Activated CD8-positive, alpha-beta T cell treated with anti-CD3 and anti-CD28 coated beads for 36 hours (primary cell): Measurements from ENCODE around the gene FAF1. TPM values are rescaled to one million over a fixed set of nuclear protein-coding genes. Genes with fewer than 3 reads are reported as not detected.

ENCODE experiments used
- ATAC-seq: fragments of 200-7000 bp; cut with Tn5 transposase; one replicate; pipeline ENCODE4 v1.10.0; 2021; ENCODE audit warnings: mild to moderate bottlenecking, moderate library complexity
- CTCF ChIA-PET: fragments of 350-600 bp; sonication (Branson Sonifier 250); formaldehyde crosslinking; loops from one replicate; lab custom pipeline; 2021; ENCODE audit warnings: antibody characterized with exemption; lab: Charles Lee
- POLR2A ChIA-PET: fragments of 350-600 bp; sonication (Branson Sonifier 250); formaldehyde crosslinking; loops from one replicate; lab custom pipeline; 2021; ENCODE audit warnings: antibody characterized with exemption; lab: Charles Lee
- DNase-seq: peaks from one replicate; pipeline ENCODE4 v3.0.0-alpha.2; 2020
- H3K27ac Mint-ChIP-seq: one replicate; pipeline ENCODE4 v1.8.0; 2021; ENCODE audit warnings: mild to moderate bottlenecking, mixed read lengths
- H3K27me3 Mint-ChIP-seq: one replicate; pipeline ENCODE4 v1.8.0; 2021; ENCODE audit warnings: mixed read lengths
- H3K36me3 Mint-ChIP-seq: one replicate; pipeline ENCODE4 v1.8.0; 2021; ENCODE audit warnings: low read depth, mixed read lengths
- H3K4me1 Mint-ChIP-seq: one replicate; pipeline ENCODE4 v1.8.0; 2021; ENCODE audit warnings: low read depth, mixed read lengths
- H3K4me3 Mint-ChIP-seq: one replicate; pipeline ENCODE4 v1.8.0; 2021; ENCODE audit warnings: mild to moderate bottlenecking, moderate library complexity, mixed read lengths
- H3K9me3 Mint-ChIP-seq: one replicate; pipeline ENCODE4 v1.8.0; 2021; ENCODE audit warnings: mixed read lengths
- CTCF ChIP-seq: fragments of 200-600 bp; IDR thresholded peaks from one replicate; pipeline ENCODE4 v1.8.0; 2022; ENCODE audit warnings: antibody characterized with exemption, mild to moderate bottlenecking
- intact Hi-C: fragments of 100-400 bp; cut with micrococcal nuclease; formaldehyde crosslinking; loops from one replicate; pipeline ENCODE4 v1.10.0; 2022
- total RNA-seq, 2 experiments: library from RNA; stranded (reverse); gene quantifications; one replicate each; pipeline ENCODE4 v1.2.3, GENCODE V29; 2021

Gene FAF1
- total RNA-seq, 2 experiments from 2014 or later, result 82.2 to 87.0 TPM

GRCh38 chr1:50631161-50631560 lies 328.9 kb downstream of the FAF1 start:
- ATAC-seq (no peak), DNase-seq (no peak)
- H3K27ac Mint-ChIP-seq, result no peak overlapping the region
- peaks cover 2% of the 10 kb centered on the region for H3K36me3 Mint-ChIP-seq
- TF ChIP-seq CTCF, result no peak
- POLR2A ChIA-PET, result no interaction called here
- no peaks in the 10 kb centered on the region for H3K9me3 Mint-ChIP-seq
- intact Hi-C loops, result no loop called here
- CTCF ChIA-PET, result no interaction called here
- H3K27me3 Mint-ChIP-seq, result no peaks in the 10 kb centered on the region
- no peak overlapping the region for H3K4me3 Mint-ChIP-seq
- H3K4me1 Mint-ChIP-seq, result no peaks in the 10 kb centered on the region

- ATAC-seq (no peak), DNase-seq (no peak)
- Mint-ChIP-seq H3K9me3 (peaks cover 6% of the 10 kb centered on the region), H3K4me3 (no peak overlapping the region), H3K27ac (no peak overlapping the region), H3K36me3 (peaks cover 14% of the 10 kb centered on the region), H3K27me3 (no peaks in the 10 kb centered on the region), H3K4me1 (no peaks in the 10 kb centered on the region)
- ChIA-PET CTCF (interaction anchor here (1.5 kb wide), 1 partner anchor 11 kb away, joined by 3 read pairs; no protein-coding TSS in a partner anchor), POLR2A (no interaction called here)
- no peak for TF ChIP-seq CTCF
- intact Hi-C loops, result no loop called here
These were observed 337.8 kb downstream of the FAF1 start for GRCh38 chr1:50622259-50622658.

- ATAC-seq, result no peak
- intact Hi-C loops, result no loop called here
- POLR2A ChIA-PET, result no interaction called here
- CTCF ChIA-PET, result interaction anchor here (1.5 to 1.6 kb wide), 2 partner anchors 12 to 83 kb away, joined by 3 to 5 read pairs; no protein-coding TSS in a partner anchor
- Mint-ChIP-seq H3K27me3 (no peaks in the 10 kb centered on the region), H3K4me1 (no peaks in the 10 kb centered on the region), H3K9me3 (peaks cover 6% of the 10 kb centered on the region), H3K36me3 (peaks cover 15% of the 10 kb centered on the region), H3K4me3 (no peak overlapping the region), H3K27ac (no peak overlapping the region)
- no peak for TF ChIP-seq CTCF
- no peak for DNase-seq
These were observed 339.3 kb downstream of the FAF1 start for GRCh38 chr1:50620680-50621329.

- peaks cover 20% of the 10 kb centered on the region for H3K4me1 Mint-ChIP-seq
- no peak overlapping the region for H3K27ac Mint-ChIP-seq
- intact Hi-C loops, result no loop called here
- H3K4me3 Mint-ChIP-seq, result no peak overlapping the region
- POLR2A ChIA-PET, result no interaction called here
- TF ChIP-seq CTCF, result no peak
- peaks cover 4% of the 10 kb centered on the region for H3K36me3 Mint-ChIP-seq
- ATAC-seq (no peak), DNase-seq (no peak)
- H3K9me3 Mint-ChIP-seq, result peaks cover 3% of the 10 kb centered on the region
- no peaks in the 10 kb centered on the region for H3K27me3 Mint-ChIP-seq
- CTCF ChIA-PET, result no interaction called here
These were observed 344.9 kb downstream of the FAF1 start for GRCh38 chr1:50615036-50615750.

GRCh38 chr1:50611675-50612074 lies 348.4 kb downstream of the FAF1 start:
- peak overlapping the region; percentile 43 for H3K27ac Mint-ChIP-seq
- peaks cover 20% of the 10 kb centered on the region for H3K4me1 Mint-ChIP-seq
- ChIA-PET CTCF (no interaction called here), POLR2A (no interaction called here)
- H3K36me3 Mint-ChIP-seq, result peaks cover 1% of the 10 kb centered on the region
- no peaks in the 10 kb centered on the region for H3K9me3 Mint-ChIP-seq
- intact Hi-C loops, result no loop called here
- no peaks in the 10 kb centered on the region for H3K27me3 Mint-ChIP-seq
- no peak overlapping the region for H3K4me3 Mint-ChIP-seq
- DNase-seq (peak; percentile 43), ATAC-seq (peak; percentile 80)
- TF ChIP-seq CTCF, result no peak
